Smooth muscle cell (in vitro differentiated cells): ENCODE results near the gene MPPED1. TPM values are rescaled to one million over a fixed set of nuclear protein-coding genes. Genes with fewer than 3 reads are reported as not detected.

Experiments
- DNase-seq: peaks from one replicate; lab custom pipeline; 2025; ENCODE audit not compliant: unreplicated experiment; lab: John Stamatoyannopoulos, UW
- H2AFZ ChIP-seq: fragments of 200-600 bp; sonication (generic); 2 replicates; pipeline ENCODE4 v1.6.0; 2016; ENCODE audit warnings: antibody characterized with exemption, low read depth, mild to moderate bottlenecking
- H3F3A ChIP-seq: fragments of 200-600 bp; sonication (generic); 2 replicates; pipeline ENCODE4 v1.6.0; 2017; ENCODE audit warnings: antibody characterized with exemption, low read depth
- H3K27ac ChIP-seq: fragments of 200-600 bp; sonication (generic); 2 replicates; pipeline ENCODE4 v1.5.1; 2016; ENCODE audit warnings: low read depth, mild to moderate bottlenecking
- H3K27me3 ChIP-seq: fragments of 200-600 bp; sonication (generic); 2 replicates; pipeline ENCODE4 v1.6.1; 2016; ENCODE audit warnings: low read depth, mild to moderate bottlenecking
- H3K36me3 ChIP-seq: fragments of 200-600 bp; sonication (generic); 2 replicates; pipeline ENCODE4 v1.5.1; 2016; ENCODE audit warnings: low read depth
- H3K4me1 ChIP-seq: fragments of 200-600 bp; sonication (generic); 2 replicates; pipeline ENCODE4 v1.5.1; 2016; ENCODE audit warnings: low read depth
- H3K4me2 ChIP-seq: fragments of 200-600 bp; sonication (generic); 2 replicates; pipeline ENCODE4 v1.6.0; 2016; ENCODE audit warnings: mild to moderate bottlenecking
- H3K4me3 ChIP-seq: fragments of 200-600 bp; sonication (generic); 2 replicates; pipeline ENCODE4 v1.5.1; 2016; ENCODE audit warnings: mild to moderate bottlenecking
- H3K79me2 ChIP-seq: fragments of 200-600 bp; sonication (generic); 2 replicates; pipeline ENCODE4 v1.6.0; 2016; ENCODE audit warnings: low read depth, mild to moderate bottlenecking
- H3K9ac ChIP-seq: fragments of 200-600 bp; sonication (generic); 2 replicates; pipeline ENCODE4 v1.6.0; 2016; ENCODE audit warnings: low read depth
- H3K9me3 ChIP-seq: fragments of 200-600 bp; sonication (generic); replicated peaks from 2 replicates; pipeline ENCODE4 v1.5.1; 2016; ENCODE audit warnings: low read depth
- H4K20me1 ChIP-seq: fragments of 200-600 bp; sonication (generic); 2 replicates; pipeline ENCODE4 v1.6.0; 2016; ENCODE audit warnings: low read depth
- CTCF ChIP-seq: fragments of 200-600 bp; sonication (generic); IDR thresholded peaks from 2 replicates; pipeline ENCODE4 v1.5.1; 2017; ENCODE audit warnings: borderline replicate concordance, mild to moderate bottlenecking, antibody characterized with exemption; ENCODE audit not compliant: insufficient read depth, poor library complexity, severe bottlenecking
- WGBS: methylation state at CpG from one replicate; pipeline ENCODE4 v1.1.7; 2016; ENCODE audit warnings: low lambda C conversion rate; 5-methylcytosine and 5-hydroxymethylcytosine counted together
- polyA plus RNA-seq: library from polyadenylated mRNA; unstranded; fragments of >200 nt; fragmentation: Nextera tagmentation; extraction: Ambion mirVana; gene quantifications from 2 replicates; pipeline ENCODE4 v1.2.1, GENCODE V29; 2016
- total RNA-seq: library from RNA; depleted of rRNA; stranded (reverse); fragments of >200 nt; gene quantifications from 2 replicates; pipeline ENCODE4 v1.2.3, GENCODE V29; 2014

Gene MPPED1
- total and polyA plus RNA-seq, 2 experiments from 2014 or later: not detected

- H3K36me3 ChIP-seq: no peaks in the 10 kb centered on the region
- H3F3A ChIP-seq: no peaks in the 10 kb centered on the region
- no peaks in the 10 kb centered on the region for H3K9me3 ChIP-seq
- H3K4me3 ChIP-seq: no peak overlapping the region
- no peak overlapping the region for H3K27ac ChIP-seq
- H2AFZ ChIP-seq: no peak overlapping the region
- H3K4me2 ChIP-seq: no peak overlapping the region
- H3K27me3 ChIP-seq: no peaks in the 10 kb centered on the region
- H3K4me1 ChIP-seq: peaks cover 10% of the 10 kb centered on the region
- 92% methylated on average over 11 of the region's 11 CpGs for WGBS
- H3K79me2 ChIP-seq: no peaks in the 10 kb centered on the region
- H3K9ac ChIP-seq: no peak overlapping the region
- DNase-seq: no peak
- no peaks in the 10 kb centered on the region for H4K20me1 ChIP-seq
- no peak for TF ChIP-seq CTCF
Observed at GRCh38 chr22:43423046-43423445, 11.2 kb downstream of the MPPED1 start.

GRCh38 chr22:43424201-43424600 lies 12.4 kb downstream of the MPPED1 start:
- no peak overlapping the region for H3K4me3 ChIP-seq
- DNase-seq: no peak
- H3K9ac ChIP-seq: no peak overlapping the region
- no peaks in the 10 kb centered on the region for H3K9me3 ChIP-seq
- TF ChIP-seq CTCF: no peak
- H3K79me2 ChIP-seq: no peaks in the 10 kb centered on the region
- WGBS: 89% methylated on average over 7 of the region's 7 CpGs
- no peak overlapping the region for H3K4me2 ChIP-seq
- H3F3A ChIP-seq: no peaks in the 10 kb centered on the region
- H3K27me3 ChIP-seq: no peaks in the 10 kb centered on the region
- no peaks in the 10 kb centered on the region for H3K36me3 ChIP-seq
- H3K4me1 ChIP-seq: peaks cover 2% of the 10 kb centered on the region
- H3K27ac ChIP-seq: no peak overlapping the region
- no peaks in the 10 kb centered on the region for H4K20me1 ChIP-seq
- H2AFZ ChIP-seq: no peak overlapping the region

DNA sequence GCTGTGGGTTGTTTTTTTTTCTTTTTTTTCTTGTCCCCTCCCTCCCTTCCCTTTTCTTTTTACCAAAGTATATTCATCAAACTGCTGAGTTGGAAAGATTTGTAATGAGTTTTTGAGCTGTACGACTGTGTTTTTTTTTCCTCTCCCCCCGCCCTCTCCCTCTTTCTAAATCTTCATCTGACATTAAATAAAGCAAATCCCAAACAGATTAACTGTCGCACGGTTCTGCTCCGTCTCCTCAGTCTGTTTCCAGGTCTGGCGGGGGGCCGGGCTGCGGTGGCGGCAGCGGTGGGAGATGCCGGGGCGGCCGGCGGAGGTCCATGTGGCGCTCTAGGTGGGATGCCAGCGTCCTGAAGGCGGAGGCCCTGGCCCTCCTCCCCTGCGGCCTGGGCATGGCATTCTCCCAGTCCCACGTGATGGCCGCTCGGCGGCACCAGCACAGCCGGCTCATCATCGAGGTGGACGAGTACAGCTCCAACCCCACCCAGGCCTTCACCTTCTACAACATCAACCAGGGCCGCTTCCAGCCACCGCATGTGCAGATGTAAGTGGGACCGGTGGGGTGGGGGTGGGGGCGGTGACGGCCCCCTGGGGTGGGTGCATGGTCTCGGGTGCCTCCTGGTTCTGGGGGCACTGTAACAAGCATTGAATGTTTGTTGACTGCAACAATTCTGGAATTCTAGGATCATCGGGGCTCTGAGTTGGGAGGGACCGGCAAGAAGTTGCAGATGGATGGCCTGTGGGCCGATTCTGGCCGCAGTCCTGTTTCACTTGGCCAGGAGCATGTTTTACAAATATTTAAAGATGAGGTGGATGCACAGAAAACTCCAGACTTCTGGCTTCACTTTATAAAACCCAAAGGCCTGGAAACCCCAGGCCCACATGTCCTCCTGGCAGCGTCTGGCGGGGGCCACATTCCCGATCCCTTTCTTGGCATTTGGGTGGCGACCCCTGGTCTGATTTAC lies 13.1 kb downstream of the MPPED1 start:
- H3K4me2 ChIP-seq: no peak overlapping the region
- H3K79me2 ChIP-seq: no peaks in the 10 kb centered on the region
- 93% methylated on average over 39 of the region's 39 CpGs for WGBS
- H3K4me3 ChIP-seq: no peak overlapping the region
- no peak for TF ChIP-seq CTCF
- H3K4me1 ChIP-seq: no peaks in the 10 kb centered on the region
- DNase-seq: no peak
- no peak overlapping the region for H3K27ac ChIP-seq
- no peaks in the 10 kb centered on the region for H4K20me1 ChIP-seq
- peaks cover under 1% of the 10 kb centered on the region for H3K27me3 ChIP-seq
- H3K36me3 ChIP-seq: no peaks in the 10 kb centered on the region
- no peaks in the 10 kb centered on the region for H3K9me3 ChIP-seq
- H3K9ac ChIP-seq: no peak overlapping the region
- H2AFZ ChIP-seq: no peak overlapping the region
- H3F3A ChIP-seq: no peaks in the 10 kb centered on the region
